ENCODE data around the gene ANGPTL8.

Gene ANGPTL8

GRCh38 chr19:11239377-11240000, at the start of gene ANGPTL8:
Gene ANGPTL8 (plus strand): TSS chr19:11239619. CDS start chr19:11239638, 19 bp downstream.
- no peak for DNase-seq

DNA sequence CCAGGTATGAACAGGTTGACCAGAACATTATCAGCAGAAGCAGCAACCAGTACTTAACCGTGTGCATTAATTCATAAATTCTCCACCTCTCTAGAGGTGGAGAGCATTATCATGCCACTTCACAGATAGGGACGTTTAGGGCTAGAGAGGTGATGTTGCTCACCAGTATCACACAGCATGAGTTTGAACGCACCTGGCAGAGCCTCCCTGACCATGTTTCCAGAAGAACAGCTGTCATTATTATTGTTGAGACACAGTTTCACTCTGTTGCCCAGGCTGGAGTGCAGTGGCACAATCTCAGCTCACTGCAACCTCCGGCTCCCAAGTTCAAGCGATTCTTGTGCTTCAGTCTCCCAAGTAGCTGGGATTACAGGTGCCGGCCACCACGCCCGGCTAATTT, 48.9 kb upstream of the ANGPTL8 start:
- no peak for DNase-seq

DNA sequence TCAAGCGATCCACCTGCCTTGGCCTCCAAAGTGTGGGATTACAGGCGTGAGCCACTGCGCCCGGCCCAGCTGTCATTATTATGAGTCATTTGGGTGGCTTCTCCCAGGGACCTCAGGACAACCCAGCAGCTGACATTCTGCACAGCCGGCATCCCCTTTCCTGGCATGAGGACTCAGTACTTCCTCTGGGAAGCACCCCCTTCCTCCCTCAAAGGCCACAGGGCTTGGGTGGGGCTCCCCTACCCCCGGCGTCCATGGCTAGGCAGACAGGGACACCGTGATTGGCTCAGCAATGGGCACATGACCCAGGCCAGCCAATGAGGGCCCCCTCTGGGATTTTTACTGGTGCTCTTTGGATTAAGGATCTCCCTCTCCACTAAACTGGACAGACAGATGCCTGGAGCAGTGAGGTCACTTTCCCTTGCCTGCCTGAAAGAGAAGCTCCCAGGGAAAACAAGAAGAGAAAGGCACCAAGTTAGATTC, 48.1 kb upstream of the ANGPTL8 start:
- no peak for DNase-seq

DNA sequence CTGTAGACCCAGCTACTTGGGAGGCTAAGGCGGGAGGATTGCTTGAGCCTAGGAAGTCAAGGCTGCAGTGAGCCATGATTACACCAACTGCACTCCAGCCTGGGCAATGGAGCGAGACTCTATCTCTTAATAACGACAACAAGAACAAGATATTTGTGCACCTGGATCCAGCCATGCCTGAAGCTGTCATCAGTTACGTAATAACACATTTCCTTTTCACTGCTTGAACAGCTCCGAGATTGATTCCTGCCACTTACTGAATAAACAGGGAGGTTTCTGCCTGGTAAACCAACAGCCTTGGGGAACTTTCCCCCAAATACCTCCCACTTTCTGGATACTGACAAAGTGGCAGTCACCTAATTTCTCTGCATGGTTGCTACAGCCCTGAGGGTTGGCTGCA, 47.5 kb upstream of the ANGPTL8 start:
- no peak for DNase-seq

DNA sequence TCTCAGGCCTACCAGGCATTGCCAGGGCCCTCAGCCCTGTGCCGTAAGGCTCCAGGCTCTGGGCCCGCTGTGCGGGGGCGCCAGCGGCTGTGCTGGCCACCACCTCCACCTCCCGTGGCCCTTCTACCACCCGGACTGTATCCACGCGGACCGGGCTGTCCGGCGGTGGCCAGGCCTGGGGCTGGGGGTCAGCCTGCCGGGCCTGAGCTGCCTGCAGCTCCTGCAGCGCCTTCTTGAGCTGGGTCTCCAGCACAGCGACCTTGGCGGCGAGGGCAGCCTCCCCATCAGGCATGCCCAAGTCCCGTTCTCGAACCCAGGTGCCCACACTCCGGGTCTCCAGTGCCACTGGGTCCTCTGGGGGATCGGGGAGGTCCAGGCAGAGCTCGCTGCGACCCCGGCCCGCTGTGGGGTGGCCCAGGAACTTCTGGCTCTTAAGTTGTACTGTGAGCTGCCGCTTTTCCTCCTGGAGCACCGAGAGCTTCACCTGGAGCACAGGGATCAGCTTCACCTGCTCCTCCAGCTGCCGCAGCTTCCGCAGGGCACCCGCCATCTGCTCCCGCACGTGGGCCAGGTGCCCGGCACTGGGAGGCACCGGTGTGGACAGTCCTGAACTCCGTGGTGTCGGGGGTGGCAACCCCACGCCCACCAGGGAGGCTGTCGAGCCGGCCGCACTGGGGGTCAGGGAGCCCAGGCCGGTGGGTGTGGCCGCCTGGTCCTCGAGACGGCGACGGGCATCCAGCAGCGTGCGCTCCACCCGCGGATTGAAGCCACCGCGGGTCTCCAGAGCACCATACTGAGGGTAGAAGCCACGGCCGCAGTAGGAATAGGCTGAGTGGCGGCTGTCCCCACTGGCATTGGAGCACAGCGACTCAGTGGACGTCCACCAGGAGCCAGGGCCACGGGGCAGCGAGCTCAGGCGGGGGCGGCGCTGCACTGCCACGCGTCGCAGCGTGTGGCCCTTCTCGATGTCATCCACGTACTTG, 46.2 kb upstream of the ANGPTL8 start:
- no peak for DNase-seq

GRCh38 chr19:11194173-11194572, 45.2 kb upstream of the ANGPTL8 start:
- DNase-seq, result no peak

- no peak for DNase-seq
Observed at GRCh38 chr19:11194656-11195558, 44.5 kb upstream of the ANGPTL8 start.

DNA sequence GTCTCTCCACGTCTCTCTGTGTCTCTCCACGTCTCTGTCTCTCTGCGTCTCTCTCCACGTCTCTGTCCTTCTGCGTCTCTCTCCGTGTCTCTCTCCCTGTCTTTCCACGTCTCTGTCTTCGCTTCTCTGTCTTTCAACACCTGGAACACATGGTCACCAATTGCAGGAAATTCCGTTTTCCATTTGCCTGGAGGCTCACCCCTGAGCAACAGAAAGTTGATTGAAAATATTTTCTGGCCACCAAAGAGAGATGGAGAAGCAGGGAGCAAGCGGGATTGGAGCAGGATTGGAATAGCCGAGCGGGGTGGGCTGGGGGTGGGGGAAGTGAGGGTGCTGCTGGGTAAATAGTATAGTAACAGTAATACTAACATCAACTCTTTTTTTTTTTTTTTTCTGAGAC, 43.7 kb upstream of the ANGPTL8 start:
- DNase-seq, result no peak

DNA sequence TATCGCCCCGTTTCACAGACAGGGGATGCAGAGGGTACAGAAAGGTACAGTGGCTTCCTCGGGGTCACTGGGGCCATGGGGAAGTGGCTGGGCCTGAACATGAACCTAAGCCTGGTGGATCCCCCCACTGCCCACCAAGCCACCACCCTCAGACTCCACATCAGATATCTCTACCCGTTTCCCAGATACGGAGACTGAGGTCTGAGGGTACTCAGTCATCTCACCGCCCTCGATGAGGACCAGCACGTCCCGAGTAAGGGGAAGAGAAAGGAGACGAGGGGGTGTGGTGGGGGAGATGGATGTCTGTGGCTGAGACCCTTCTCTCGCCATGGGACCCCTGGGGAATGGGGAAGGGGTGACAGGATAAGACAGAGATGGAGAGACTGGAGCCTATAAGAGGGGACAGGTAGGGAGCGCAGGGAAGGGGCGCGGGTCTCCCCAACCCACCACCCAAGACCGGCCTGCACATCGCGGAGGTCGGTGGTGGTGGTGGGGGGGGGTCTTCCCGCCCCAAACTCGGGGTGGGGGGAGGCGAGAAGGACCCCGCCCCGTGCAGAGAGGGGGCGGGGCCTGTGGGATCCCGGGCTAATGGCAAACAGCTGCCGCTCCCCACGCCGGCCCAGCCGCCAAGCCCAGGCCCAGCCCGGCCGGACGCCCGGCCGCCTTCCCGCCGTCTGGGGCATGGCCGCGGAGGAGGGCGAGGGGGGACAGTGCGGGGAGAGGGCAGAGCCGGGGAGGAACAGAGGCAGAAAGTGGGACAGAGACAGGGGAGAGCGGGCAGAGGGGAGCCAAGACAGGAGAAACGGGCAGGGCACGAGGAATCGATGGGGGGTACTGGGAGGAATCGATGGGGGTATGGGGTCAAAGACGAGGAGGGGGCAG, 42.8 kb upstream of the ANGPTL8 start:
- DNase-seq, result peak; percentile 13

DNA sequence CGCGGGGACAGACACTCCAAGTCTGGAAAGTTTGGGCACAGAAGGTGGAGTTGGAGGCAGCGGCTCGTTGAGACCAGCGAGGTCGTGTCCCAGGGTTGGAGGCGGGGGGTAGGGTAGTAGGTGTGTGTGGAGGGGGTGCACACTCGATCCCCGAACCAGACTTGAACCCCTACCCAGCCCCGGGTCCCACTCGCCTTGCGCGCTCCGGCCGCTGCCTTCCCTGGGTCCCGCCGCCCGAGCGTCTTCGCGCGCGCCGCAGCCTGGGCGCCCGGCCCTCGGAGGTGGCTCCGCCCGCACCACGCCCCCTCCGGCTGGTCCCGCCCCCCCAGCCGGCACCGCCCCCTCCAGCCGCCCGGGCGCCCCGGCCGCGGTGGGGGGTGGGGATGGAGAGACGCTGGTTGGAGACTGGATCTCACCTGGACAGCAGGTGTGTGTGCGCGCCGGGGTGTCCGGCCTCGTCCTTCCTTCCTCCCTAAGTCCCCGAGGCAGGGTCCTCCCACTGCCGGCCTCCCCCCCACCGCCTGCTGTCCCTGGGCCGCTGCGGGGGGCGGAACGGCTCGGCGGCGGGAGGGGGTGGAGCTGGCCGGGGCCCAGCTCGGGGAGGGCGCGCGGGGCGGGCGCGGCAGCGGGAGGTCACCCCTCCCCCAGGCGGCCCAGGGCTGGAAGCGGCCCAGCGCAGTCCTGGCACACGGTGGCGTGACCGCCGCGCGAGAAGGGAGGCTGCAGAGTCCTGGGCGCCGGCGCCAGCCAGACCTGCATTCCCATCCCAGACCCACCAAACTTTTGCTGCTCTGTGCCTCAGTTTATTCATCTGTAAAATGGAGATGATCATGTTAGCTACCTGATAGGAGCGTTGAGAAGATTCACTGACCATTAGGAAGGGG, 41.9 kb upstream of the ANGPTL8 start, which contains the start of gene KANK2:
KANK2 (minus strand) TSS at position 255 of the 884 bp plus-strand sequence. CDS start 3,034 bp downstream, outside the sequence.
- peak; percentile 95 for DNase-seq

GRCh38 chr19:11198175-11198534, 41.3 kb upstream of the ANGPTL8 start:
- no peak for DNase-seq

GRCh38 chr19:11198769-11199424, 40.5 kb upstream of the ANGPTL8 start:
- no peak for DNase-seq

DNA sequence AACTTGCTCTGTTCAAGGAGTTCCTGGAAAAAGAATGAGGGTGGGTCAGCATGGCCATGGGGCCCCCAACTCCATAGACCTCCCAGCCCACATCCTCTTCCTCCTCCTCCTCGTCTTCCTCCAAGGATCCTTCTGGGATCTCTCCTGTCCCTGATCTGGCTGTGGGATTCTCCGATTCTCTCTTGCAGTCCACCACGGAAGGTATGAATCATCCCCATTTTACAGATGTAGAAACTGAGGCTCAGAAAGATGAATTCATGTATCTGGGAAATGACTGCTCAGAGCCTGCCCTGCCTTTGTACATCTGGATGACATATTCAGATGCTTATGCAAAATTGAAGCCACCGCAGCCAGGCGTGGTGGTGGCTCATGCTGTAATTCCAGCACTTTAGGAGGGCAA, 39.9 kb upstream of the ANGPTL8 start:
- DNase-seq, result no peak

- DNase-seq, result no peak
Observed at GRCh38 chr19:11200015-11200574, 39.3 kb upstream of the ANGPTL8 start.

GRCh38 chr19:11200931-11201330, 38.5 kb upstream of the ANGPTL8 start:
- DNase-seq, result no peak

DNA sequence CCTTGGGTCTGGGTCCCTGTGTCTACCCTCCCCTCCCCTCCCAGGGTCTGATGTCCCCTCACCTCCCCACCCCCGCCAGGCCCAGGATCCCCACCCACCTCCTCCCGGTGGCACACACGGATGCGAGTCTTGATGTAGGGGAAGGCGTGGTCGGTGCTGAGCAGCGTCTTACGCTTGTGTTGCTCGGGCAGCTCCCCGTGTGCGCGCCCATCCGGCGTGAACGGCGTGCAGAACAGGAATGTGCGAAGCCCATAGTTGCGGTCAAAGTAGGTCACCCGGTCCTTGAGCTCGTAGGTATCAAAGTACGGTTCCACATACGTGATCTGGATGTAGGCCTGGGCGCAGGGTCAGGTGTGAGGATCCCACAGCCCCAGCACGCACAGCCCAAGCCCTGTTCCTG, 37.6 kb upstream of the ANGPTL8 start:
- DNase-seq, result no peak

DNA sequence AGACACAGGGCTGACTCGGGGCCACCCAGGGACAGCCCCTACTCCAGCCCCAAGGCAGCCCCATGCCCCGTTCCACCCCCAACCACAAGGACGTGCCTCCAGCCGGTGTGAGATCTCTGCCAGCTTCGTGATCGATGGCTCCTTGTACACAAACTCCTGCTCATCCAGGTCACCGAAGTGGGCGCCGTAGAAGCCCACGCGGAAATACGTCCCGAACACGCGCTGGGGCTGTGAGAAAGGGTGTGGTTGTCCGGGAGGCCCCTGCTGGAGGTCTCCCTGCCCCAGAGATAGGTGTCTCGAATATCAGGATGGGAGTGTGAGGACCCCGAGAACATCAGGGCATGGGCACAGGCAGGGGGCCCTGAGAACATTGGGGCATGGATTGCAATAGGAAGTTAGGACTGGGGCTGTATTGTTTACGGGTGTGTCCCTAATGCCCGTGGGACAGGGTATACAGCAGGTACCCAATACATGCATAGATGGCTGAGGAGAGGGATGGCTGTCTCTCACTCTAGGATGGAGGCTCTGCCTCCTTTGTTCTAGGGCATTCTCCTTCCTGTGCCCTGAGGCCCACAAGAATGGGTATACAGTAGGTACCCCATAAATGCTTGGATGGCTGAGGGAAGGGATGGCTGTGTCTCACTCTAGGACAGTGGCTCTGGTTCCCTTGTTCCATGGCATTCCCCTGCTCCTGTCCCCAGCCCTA, 36.8 kb upstream of the ANGPTL8 start:
- DNase-seq, result no peak

GRCh38 chr19:11203194-11204075, 36.0 kb upstream of the ANGPTL8 start:
- peak; percentile 36 for DNase-seq

Measured in COR-L47 (cell line).